ENCODE results near the gene CFAP126. TPM values are rescaled to one million over a fixed set of nuclear protein-coding genes. Genes with fewer than 3 reads are reported as not detected.

CFAP126 gene, protein sequence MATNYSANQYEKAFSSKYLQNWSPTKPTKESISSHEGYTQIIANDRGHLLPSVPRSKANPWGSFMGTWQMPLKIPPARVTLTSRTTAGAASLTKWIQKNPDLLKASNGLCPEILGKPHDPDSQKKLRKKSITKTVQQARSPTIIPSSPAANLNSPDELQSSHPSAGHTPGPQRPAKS
- total RNA-seq (2022; extraction: Qiagen RNA extraction), result 0.14 to 0.25 TPM (median 0.22 TPM) in 3 of 5 replicates, not detected in the others

GRCh38 chr1:161367684-161368400, at the start of gene CFAP126:
TSS of gene CFAP126 (minus strand) at chr1:161367876. CDS start at chr1:161367868, 8 bp downstream.

Other genes with a start within 250 kb of the CFAP126 start
- 97.4 to 109 TPM (median 107 TPM) in 5 replicates for gene PFDN2, start 249.8 kb downstream of the CFAP126 start, total RNA-seq (2022; extraction: Qiagen RNA extraction)
- 29.9 to 32.4 TPM (median 30.9 TPM) in 5 replicates for gene NIT1, start 249.8 kb downstream of the CFAP126 start, total RNA-seq (2022; extraction: Qiagen RNA extraction)
- gene DEDD, start 235.2 kb downstream of the CFAP126 start, total RNA-seq (2022; extraction: Qiagen RNA extraction), result 30.0 to 33.7 TPM (median 30.7 TPM) in 5 replicates
- gene UFC1, start 213.9 kb downstream of the CFAP126 start, total RNA-seq (2022; extraction: Qiagen RNA extraction), result 85.4 to 123 TPM (median 86.5 TPM) in 5 replicates
- 19.7 to 23.1 TPM (median 21.3 TPM) in 5 replicates for gene USP21, start 208.4 kb downstream of the CFAP126 start, total RNA-seq (2022; extraction: Qiagen RNA extraction)
- 12.7 to 17.2 TPM (median 16.4 TPM) in 5 replicates for gene PPOX, start 201.4 kb downstream of the CFAP126 start, total RNA-seq (2022; extraction: Qiagen RNA extraction)
- 22.6 to 25.6 TPM (median 24.1 TPM) in 5 replicates for gene B4GALT3, start 190.4 kb downstream of the CFAP126 start, total RNA-seq (2022; extraction: Qiagen RNA extraction)
- gene ADAMTS4, start 168.8 kb downstream of the CFAP126 start, total RNA-seq (2022; extraction: Qiagen RNA extraction), result 0.02 to 0.18 TPM in 2 of 5 replicates, not detected in the others
- gene NDUFS2, start 165.5 kb downstream of the CFAP126 start, total RNA-seq (2022; extraction: Qiagen RNA extraction), result 77.6 to 110 TPM (median 81.3 TPM) in 5 replicates
- 0.22 to 0.43 TPM (median 0.28 TPM) in 3 of 5 replicates, not detected in the others for gene FCER1G, start 152.6 kb downstream of the CFAP126 start, total RNA-seq (2022; extraction: Qiagen RNA extraction)
- gene APOA2, start 144.2 kb downstream of the CFAP126 start, total RNA-seq (2022; extraction: Qiagen RNA extraction), result 1.2 to 2.3 TPM in 2 of 5 replicates, not detected in the others
- gene TOMM40L, start 141.8 kb downstream of the CFAP126 start, total RNA-seq (2022; extraction: Qiagen RNA extraction), result 10.6 to 13.0 TPM (median 11.1 TPM) in 5 replicates
- gene NR1I3, start 129.7 kb downstream of the CFAP126 start, total RNA-seq (2022; extraction: Qiagen RNA extraction), result not detected in 5 replicates
- 0.09 to 0.17 TPM (median 0.12 TPM) in 4 of 5 replicates, not detected in the other for gene PCP4L1, start 109.1 kb downstream of the CFAP126 start, total RNA-seq (2022; extraction: Qiagen RNA extraction)
- 0.13 to 0.27 TPM (median 0.21 TPM) in 4 of 5 replicates, not detected in the other for gene MPZ, start 57.9 kb downstream of the CFAP126 start, total RNA-seq (2022; extraction: Qiagen RNA extraction)
- 244 to 267 TPM (median 250 TPM) in 5 replicates for gene SDHC, start 53.5 kb downstream of the CFAP126 start, total RNA-seq (2022; extraction: Qiagen RNA extraction)
- not detected in 5 replicates for gene FCGR2A, start 137.6 kb upstream of the CFAP126 start, total RNA-seq (2022; extraction: Qiagen RNA extraction)
- 1.4 to 7.1 TPM (median 1.8 TPM) in 5 replicates for gene HSPA6, start 156.7 kb upstream of the CFAP126 start, total RNA-seq (2022; extraction: Qiagen RNA extraction)
- not detected in 5 replicates for gene FCGR3A, start 181.9 kb upstream of the CFAP126 start, total RNA-seq (2022; extraction: Qiagen RNA extraction)

Data from A549 treated with Hydrocortisone at 1 μM for 4 hours (cell line).